Rectal smooth muscle tissue (tissue), 1 donor: Measurements from ENCODE around the gene LRSAM1.

Experiments
- H3K27ac ChIP-seq: one replicate; pipeline ENCODE4 v1.7.0; 2013; ENCODE audit warnings: low read depth, low read length, inconsistent platforms
- H3K27me3 ChIP-seq: one replicate; pipeline ENCODE4 v1.7.0; 2013; ENCODE audit warnings: low read length; ENCODE audit not compliant: control insufficient read depth, insufficient read depth
- H3K36me3 ChIP-seq: one replicate; pipeline ENCODE4 v1.7.0; 2013; ENCODE audit warnings: low read length; ENCODE audit not compliant: control insufficient read depth, insufficient read depth
- H3K4me1 ChIP-seq: one replicate; pipeline ENCODE4 v1.7.0; 2013; ENCODE audit warnings: low read length; ENCODE audit not compliant: control insufficient read depth, insufficient read depth
- H3K4me3 ChIP-seq: one replicate; pipeline ENCODE4 v1.7.0; 2013; ENCODE audit warnings: low read length
- H3K9ac ChIP-seq: one replicate; pipeline ENCODE4 v1.7.0; 2013; ENCODE audit warnings: low read length

LRSAM1 gene

DNA sequence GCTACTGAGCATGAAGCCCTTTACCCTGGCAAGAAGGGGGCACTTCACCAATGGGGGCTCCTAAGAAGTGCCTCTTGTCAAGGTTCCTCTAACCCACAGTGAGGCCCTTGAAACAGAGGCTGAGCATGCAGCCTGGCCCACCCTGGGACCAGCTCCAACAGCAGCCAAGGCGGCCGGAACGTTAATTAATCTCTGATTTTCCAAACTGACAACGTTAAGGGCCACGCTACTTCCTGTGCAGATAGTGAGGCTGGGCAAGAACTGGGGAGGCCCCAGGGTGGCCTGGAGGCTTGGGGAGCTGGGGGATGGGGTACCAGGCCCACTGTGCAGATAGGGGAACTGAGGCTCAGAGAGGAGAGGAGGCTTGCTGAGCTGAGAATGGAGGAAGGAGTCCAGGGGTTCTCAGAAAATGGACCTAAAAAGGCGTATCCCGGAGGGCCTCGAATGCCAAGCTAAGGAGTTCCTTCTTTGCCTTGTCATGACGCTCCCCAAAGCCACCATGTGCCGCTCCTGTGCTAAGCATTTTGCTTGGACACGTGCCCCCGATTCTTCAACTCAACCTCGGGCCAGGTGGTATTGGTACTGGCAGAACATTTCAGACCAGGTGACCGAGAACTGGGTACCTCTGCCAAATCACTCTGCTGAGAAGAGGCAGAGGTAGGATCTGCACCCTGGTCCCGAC is 88.8 kb downstream of the LRSAM1 start:
- Histone ChIP-seq H3K4me1 (peaks cover 57% of the 10 kb centered on the region), H3K36me3 (no peaks in the 10 kb centered on the region), H3K27ac (peak overlapping the region; percentile 12), H3K27me3 (no peaks in the 10 kb centered on the region), H3K9ac (no peak overlapping the region), H3K4me3 (no peak overlapping the region)

DNA sequence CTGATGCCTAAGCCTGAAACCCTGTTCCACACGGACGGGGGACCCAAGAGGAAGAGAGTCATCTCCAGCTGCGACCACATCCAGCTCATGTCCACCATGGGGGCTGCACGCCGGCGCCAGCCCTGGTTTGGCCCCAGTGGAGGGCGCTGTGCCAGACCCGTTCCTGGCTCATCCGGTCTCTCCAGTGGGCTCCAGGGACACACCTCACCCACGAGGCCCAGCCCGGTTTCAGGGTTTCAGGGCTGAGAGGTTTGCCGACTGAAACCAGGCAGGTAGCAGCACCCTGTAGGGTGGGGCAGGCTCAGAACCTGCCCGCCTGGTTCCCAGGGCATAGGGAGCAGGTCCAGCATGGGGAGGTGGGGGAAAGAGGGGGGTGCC is 89.3 kb downstream of the LRSAM1 start:
- Histone ChIP-seq H3K9ac (no peak overlapping the region), H3K36me3 (no peaks in the 10 kb centered on the region), H3K4me1 (peaks cover 58% of the 10 kb centered on the region), H3K27me3 (no peaks in the 10 kb centered on the region), H3K4me3 (no peak overlapping the region), H3K27ac (peak overlapping the region; percentile 12)

DNA sequence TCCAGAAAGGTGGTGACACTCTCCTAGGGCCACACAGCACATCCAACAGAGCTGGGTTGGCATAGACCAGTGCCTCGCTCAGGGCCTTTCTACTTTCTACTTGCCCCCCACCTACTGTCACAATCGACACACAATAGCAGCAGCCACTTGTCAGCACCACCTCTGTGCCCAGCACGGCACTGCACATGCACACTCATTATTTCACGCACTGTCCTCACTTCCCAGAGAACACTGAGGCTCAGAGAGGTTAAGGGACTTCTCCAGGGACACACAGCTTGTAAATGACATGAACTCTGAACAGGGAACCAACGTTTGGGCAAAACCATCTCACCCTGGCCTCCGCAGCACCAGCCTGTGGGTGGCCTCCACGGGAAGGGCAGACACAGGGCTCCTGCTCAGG is 89.9 kb downstream of the LRSAM1 start:
- H3K27me3 ChIP-seq = no peaks in the 10 kb centered on the region
- H3K36me3 ChIP-seq = no peaks in the 10 kb centered on the region
- no peak overlapping the region for H3K4me3 ChIP-seq
- no peak overlapping the region for H3K27ac ChIP-seq
- H3K9ac ChIP-seq = no peak overlapping the region
- peaks cover 57% of the 10 kb centered on the region for H3K4me1 ChIP-seq

DNA sequence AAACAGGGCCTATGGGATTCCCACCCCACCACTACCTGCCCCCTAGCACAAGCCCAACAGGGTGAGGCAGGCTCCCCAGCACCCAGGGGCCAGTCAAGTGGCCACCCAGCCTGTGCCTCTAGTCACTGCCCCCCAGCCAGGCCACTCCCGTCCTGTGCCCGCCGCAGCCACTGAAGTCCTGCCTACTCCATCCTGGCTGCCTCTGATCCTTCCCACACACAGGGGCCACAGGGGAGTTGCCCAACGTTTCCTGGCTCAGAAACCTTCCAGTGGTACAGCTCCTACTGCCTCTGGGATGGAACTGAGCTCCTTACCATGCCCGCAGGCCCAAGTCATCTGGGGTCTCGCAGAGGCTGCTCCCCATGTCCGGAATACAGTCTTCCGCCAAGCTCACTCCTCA is 90.6 kb downstream of the LRSAM1 start:
- Histone ChIP-seq H3K4me1 (peaks cover 56% of the 10 kb centered on the region), H3K9ac (no peak overlapping the region), H3K27ac (peak overlapping the region; percentile 50), H3K27me3 (no peaks in the 10 kb centered on the region), H3K36me3 (no peaks in the 10 kb centered on the region), H3K4me3 (no peak overlapping the region)

DNA sequence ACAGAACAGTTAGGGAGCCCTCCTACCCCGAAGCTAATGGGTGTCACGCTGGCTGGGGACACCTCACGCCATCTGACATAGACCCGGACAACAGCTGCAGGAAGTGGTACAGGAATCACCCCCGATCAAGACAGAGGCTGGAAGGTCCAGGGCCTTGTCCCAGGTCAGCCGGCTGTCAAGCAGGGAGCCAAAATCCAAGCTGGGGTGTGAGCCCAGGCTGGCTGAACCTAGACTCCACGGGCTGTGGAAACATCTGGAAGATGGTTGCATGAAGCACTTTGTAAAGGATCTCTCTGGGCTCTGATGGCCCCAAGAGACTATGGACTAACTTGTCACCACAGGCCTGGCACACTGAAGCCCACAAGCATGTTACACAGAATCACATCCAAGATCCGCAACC is 91.9 kb downstream of the LRSAM1 start:
- Histone ChIP-seq H3K27me3 (no peaks in the 10 kb centered on the region), H3K4me1 (peaks cover 43% of the 10 kb centered on the region), H3K36me3 (no peaks in the 10 kb centered on the region), H3K27ac (peak overlapping the region; percentile 74), H3K4me3 (no peak overlapping the region), H3K9ac (no peak overlapping the region)

DNA sequence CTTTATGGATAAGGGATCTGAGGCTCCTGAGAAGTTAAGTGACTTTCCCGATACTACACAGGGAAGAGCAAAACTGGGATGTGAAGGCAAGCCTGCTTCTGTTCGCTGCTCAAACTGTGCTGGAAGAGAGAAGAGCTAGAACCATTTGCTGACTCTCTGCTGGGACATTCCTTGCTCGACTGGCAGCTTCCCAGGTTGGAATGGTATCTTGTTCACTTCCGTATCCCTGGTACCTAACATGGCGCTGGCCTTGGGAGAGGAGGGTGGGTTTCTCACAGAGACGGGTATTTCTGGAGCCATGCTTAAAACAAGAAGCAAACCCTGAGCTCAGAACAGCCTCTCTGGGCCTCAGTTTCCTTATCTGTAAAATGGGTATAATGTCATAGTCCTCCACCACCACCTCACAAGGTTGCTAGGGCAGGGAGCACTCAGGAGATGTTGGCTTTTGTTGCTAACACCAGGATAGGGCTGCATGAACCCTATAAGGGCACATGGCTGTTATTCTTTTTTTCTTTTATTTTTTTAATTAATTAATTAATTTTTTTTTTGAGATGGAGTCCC is 92.7 kb downstream of the LRSAM1 start:
- H3K27ac ChIP-seq = peak overlapping the region; percentile 74
- H3K4me3 ChIP-seq = no peak overlapping the region
- no peaks in the 10 kb centered on the region for H3K27me3 ChIP-seq
- no peak overlapping the region for H3K9ac ChIP-seq
- H3K4me1 ChIP-seq = peaks cover 40% of the 10 kb centered on the region
- H3K36me3 ChIP-seq = no peaks in the 10 kb centered on the region

DNA sequence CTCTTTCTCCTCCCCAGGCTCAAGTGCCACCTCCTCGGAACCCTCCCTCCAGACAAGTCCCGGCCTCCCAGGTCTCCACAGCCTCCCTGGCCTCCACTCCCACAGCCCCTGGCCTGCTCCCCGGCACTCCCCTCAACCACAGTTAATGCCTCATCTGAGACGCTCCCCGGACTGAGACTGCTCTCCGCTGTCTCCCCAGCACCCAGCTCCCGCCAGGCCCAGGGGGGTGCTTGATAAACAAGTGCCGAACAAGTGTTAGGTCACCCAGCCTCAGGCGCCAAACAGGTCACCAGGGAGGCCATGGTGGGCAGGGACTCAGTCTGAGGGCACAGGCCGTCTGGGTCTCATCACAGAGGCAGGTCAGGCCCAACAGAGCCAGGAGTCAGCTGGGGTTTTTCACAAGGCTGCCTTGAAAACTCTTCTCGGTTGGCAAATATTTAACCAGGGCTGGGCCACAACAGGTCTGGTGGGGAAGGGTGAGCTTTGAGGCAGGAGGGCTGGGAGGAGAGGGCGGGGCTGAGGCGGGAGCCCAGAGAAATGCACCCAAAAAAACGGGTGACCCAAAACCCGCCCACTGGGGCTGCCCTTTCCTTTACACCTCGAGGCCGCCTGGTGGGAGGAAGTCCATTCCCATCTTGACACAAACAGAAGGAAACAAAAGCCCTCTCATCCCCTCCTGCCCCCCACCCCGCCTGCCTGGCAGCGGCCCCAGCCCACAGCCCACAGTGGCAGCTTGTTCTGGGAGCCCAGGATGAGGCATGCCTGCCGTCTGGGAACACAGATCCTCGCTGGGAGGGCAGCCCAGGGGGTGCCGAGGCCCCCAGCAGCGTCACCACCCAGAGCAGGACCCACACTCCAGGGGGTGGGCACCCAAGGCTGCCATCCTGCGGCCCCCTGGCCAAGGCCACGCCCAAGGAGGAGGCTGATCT is 94.2 kb downstream of the LRSAM1 start:
- H3K27ac ChIP-seq = peak overlapping the region; percentile 88
- H3K27me3 ChIP-seq = no peaks in the 10 kb centered on the region
- peaks cover 39% of the 10 kb centered on the region for H3K4me1 ChIP-seq
- H3K36me3 ChIP-seq = peaks cover 2% of the 10 kb centered on the region
- H3K9ac ChIP-seq = peak overlapping the region; percentile 6
- peak overlapping the region; percentile 29 for H3K4me3 ChIP-seq

DNA sequence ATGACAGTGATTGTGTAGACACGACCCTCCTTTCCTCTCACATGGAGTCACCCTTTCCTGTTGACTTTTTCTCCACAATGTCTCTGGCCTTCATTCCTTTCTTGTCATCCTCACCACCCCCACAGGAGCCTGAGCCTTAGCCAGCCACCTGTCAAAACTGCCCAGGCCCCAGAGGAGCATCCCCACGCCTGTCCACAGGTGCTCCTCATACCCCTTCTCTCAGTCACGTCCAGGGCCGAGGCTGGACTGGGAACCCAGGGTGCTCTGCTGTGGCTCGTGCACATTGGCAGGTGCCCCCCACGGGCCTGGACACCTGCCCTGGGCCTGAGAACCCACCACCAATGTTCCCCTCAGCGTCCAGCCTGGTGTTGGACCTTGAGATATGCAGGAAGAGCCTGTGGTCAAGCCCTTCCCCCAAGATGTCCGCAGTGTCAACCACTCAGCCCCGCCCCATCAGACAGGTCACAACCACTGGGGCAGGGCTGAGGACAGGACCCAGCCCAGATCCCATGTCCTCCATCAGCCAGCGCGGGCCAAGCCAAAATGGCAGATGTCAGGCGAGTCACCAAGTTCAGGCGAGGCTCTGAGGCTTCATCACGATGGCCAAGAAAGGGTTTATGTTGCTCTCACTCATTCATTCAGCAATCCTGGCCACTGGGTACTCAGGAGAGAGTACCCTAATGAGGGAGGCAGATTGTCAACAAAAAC is 95.0 kb downstream of the LRSAM1 start:
- Histone ChIP-seq H3K4me3 (no peak overlapping the region), H3K9ac (no peak overlapping the region), H3K4me1 (peaks cover 39% of the 10 kb centered on the region), H3K36me3 (peaks cover 2% of the 10 kb centered on the region), H3K27ac (peak overlapping the region; percentile 88), H3K27me3 (no peaks in the 10 kb centered on the region)

DNA sequence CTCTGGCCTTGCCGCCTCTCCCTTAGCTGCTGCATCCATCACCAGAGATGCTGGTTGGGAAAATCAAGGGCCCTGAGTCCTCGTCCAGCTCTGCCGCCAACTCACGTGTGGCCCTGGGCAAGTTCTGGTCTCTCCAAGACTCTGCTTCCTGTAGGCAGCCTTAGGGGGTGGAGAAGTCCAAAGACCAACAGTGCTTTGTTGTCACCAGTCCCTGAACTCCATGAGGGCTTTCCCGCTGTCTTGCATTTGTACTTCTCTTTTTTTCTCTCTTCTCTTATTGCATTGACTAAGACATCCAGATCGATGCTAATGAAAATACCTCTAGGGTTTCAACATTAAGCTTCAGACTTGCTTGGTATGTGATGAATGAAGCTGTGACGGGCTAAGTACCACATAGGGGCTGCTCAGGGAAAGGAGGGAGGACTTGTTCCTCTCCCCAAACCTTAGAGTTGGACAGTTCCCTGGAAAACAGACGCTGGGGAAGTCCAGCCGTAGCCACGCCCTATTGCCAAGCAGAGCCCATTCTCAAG is 97.1 kb downstream of the LRSAM1 start:
- H3K27me3 ChIP-seq = no peaks in the 10 kb centered on the region
- H3K36me3 ChIP-seq = peaks cover 2% of the 10 kb centered on the region
- no peak overlapping the region for H3K4me3 ChIP-seq
- no peak overlapping the region for H3K9ac ChIP-seq
- peaks cover 25% of the 10 kb centered on the region for H3K4me1 ChIP-seq
- no peak overlapping the region for H3K27ac ChIP-seq

DNA sequence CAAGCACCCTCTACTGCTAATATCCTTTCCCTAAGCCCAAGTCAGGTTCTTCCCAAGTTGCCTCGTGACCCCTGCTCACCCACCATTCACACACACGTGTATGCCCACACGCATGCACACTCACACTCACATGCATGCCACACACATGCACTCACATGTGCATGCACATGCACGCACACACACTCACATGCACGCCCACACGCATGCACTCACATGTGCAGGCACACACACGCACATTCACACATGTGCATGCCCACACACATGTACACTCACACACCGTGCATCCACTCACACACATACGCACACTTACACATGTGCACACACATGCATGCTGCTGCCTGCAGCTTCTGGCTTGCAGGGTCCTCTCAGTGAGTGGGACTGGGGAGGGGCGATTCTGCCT is 97.9 kb downstream of the LRSAM1 start:
- Histone ChIP-seq H3K36me3 (peaks cover 2% of the 10 kb centered on the region), H3K27me3 (no peaks in the 10 kb centered on the region), H3K27ac (no peak overlapping the region), H3K4me3 (no peak overlapping the region), H3K9ac (no peak overlapping the region), H3K4me1 (peaks cover 18% of the 10 kb centered on the region)

DNA sequence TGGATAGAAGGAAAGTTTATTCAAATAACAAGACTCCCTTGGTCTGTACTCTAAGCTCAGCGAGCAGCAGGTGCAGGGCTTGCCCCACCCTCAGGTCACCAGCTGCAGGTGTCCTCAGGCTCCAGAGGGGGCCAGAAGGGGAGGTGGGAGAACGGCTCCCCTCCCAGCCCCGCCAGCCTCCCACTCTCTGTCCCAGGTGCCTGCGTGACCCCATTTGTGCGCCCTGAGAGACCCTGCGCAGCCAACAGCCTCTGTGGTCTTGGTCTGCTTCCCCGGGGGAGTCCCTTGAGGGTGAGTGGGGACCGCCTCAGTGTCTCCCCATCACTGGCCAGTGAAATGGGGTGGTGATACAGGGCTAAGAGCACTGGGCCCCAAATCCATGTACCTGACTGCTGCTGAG is 98.4 kb downstream of the LRSAM1 start:
- Histone ChIP-seq H3K27ac (no peak overlapping the region), H3K4me1 (peaks cover 16% of the 10 kb centered on the region)

DNA sequence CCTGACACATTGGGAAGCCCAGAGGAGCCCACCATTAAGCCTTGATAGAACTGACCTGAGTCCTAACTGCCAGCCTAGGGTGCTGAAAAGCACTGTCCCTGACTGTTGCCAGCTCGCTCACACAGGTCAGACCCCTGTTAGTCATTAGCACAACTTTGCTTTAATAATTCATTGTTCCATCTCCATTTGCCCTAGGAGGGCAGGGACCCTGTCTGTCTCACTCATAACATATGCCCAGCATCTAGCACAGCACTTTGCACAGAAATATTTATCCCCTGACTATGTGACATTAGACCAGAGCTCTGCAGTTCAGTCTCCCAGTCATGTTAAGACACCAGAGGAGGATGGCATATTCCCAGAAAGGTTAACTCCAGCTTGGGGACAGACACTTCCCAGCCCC is 99.0 kb downstream of the LRSAM1 start:
- Histone ChIP-seq H3K4me3 (no peak overlapping the region), H3K9ac (no peak overlapping the region), H3K27me3 (no peaks in the 10 kb centered on the region), H3K36me3 (peaks cover 2% of the 10 kb centered on the region), H3K27ac (no peak overlapping the region), H3K4me1 (peaks cover 11% of the 10 kb centered on the region)

More for the DNA sequence above, 98.4 kb downstream of the LRSAM1 start:
- peaks cover 2% of the 10 kb centered on the region for H3K36me3 ChIP-seq
- H3K9ac ChIP-seq = no peak overlapping the region
- H3K4me3 ChIP-seq = no peak overlapping the region
- H3K27me3 ChIP-seq = no peaks in the 10 kb centered on the region
